OCI-LY7 (cell line): ENCODE measurements around the gene PTPRB. TPM values are rescaled to one million over a fixed set of nuclear protein-coding genes. Genes with fewer than 3 reads are reported as not detected.

Experiments used
- BruUV-seq: library from RNA; stranded (reverse); fragments of 400-500 nt; replicated peaks from 2 replicates; lab custom pipeline; 2021; lab: Mats Ljungman, UMichigan
- CTCF ChIA-PET: fragments of 300-600 bp; sonication (Branson Sonifier 250); formaldehyde crosslinking; loops from one replicate; lab custom pipeline; 2022; ENCODE audit warnings: antibody characterized with exemption; ENCODE audit not compliant: unreplicated experiment; lab: Charles Lee
- POLR2A ChIA-PET: fragments of 300-600 bp; sonication (Branson Sonifier 250); formaldehyde crosslinking; loops from one replicate; lab custom pipeline; 2022; ENCODE audit warnings: antibody characterized with exemption; lab: Charles Lee
- DNase-seq: peaks from one replicate; pipeline ENCODE4 v3.0.0-alpha.2; 2015; ENCODE audit warnings: low spot score
- H2AFZ ChIP-seq: fragments of 200-600 bp; sonication (generic), shearing (Covaris generic); 2 replicates; pipeline ENCODE4 v1.6.1; 2014; ENCODE audit warnings: mild to moderate bottlenecking, antibody characterized with exemption, low read length, moderate library complexity
- H3K27ac ChIP-seq: fragments of 200-600 bp; sonication (generic); 2 replicates; pipeline ENCODE4 v1.5.1; 2014; ENCODE audit warnings: mixed run types, low read depth, mild to moderate bottlenecking, moderate library complexity, low read length, inconsistent platforms; ENCODE audit not compliant: poor library complexity, severe bottlenecking
- H3K36me3 ChIP-seq: fragments of 200-600 bp; sonication (generic); 2 replicates; pipeline ENCODE4 v1.6.1; 2014; ENCODE audit warnings: mild to moderate bottlenecking, antibody characterized with exemption, low read length, moderate library complexity, mixed read lengths; ENCODE audit not compliant: insufficient read depth
- H3K4me1 ChIP-seq: fragments of 200-600 bp; sonication (generic); 2 replicates; pipeline ENCODE4 v1.5.1; 2014; ENCODE audit warnings: mild to moderate bottlenecking, low read length; ENCODE audit not compliant: insufficient read depth, poor library complexity, severe bottlenecking
- H3K4me2 ChIP-seq: fragments of 200-600 bp; sonication (generic); 2 replicates; pipeline ENCODE4 v1.6.1; 2014; ENCODE audit warnings: mild to moderate bottlenecking, low read length
- H3K4me3 ChIP-seq: fragments of 200-600 bp; sonication (generic); 2 replicates; pipeline ENCODE4 v1.5.1; 2014; ENCODE audit warnings: mild to moderate bottlenecking, low read depth, low read length; ENCODE audit not compliant: poor library complexity, severe bottlenecking
- H3K79me2 ChIP-seq: fragments of 200-600 bp; sonication (generic); 2 replicates; pipeline ENCODE4 v1.6.1; 2016; ENCODE audit warnings: low read depth, mild to moderate bottlenecking, low read length, moderate library complexity, mixed read lengths; ENCODE audit not compliant: insufficient read depth
- H3K9me2 ChIP-seq: fragments of 200-600 bp; sonication (generic); 2 replicates; pipeline ENCODE4 v1.6.1; 2016; ENCODE audit warnings: mild to moderate bottlenecking, low read length, mixed read lengths; ENCODE audit not compliant: insufficient read depth
- H3K9me3 ChIP-seq: fragments of 200-600 bp; sonication (generic); 2 replicates; pipeline ENCODE4 v1.6.1; 2014; ENCODE audit warnings: mild to moderate bottlenecking, mixed run types, low read length, mixed read lengths
- H4K20me1 ChIP-seq: fragments of 200-600 bp; sonication (generic); 2 replicates; pipeline ENCODE4 v1.6.1; 2014; ENCODE audit warnings: mild to moderate bottlenecking, antibody characterized with exemption, low read length, moderate library complexity, mixed read lengths; ENCODE audit not compliant: insufficient read depth
- CTCF ChIP-seq: fragments of 200-600 bp; sonication (generic); conservative IDR thresholded peaks from 2 replicates; pipeline ENCODE4 v1.5.1; 2014; ENCODE audit warnings: mild to moderate bottlenecking, antibody characterized with exemption, low read length, moderate library complexity, mixed read lengths
- EZH2phosphoT487 ChIP-seq: fragments of 200-600 bp; sonication (generic); IDR thresholded peaks from 2 replicates; pipeline ENCODE4 v1.6.1; 2018; ENCODE audit warnings: low read depth, borderline replicate concordance, mild to moderate bottlenecking, mixed run types, antibody characterized with exemption, low read length, moderate library complexity, mixed read lengths
- intact Hi-C: fragments of 100-400 bp; cut with micrococcal nuclease; formaldehyde crosslinking; loops from one replicate; pipeline ENCODE4 v1.10.0; 2022; ENCODE audit not compliant: unreplicated experiment
- total RNA-seq, 2 experiments: library from RNA; depleted of rRNA in 1 of 2; stranded (reverse); fragments of >200 nt in 1 of 2; shearing (Covaris generic) in 1 of 2; gene quantifications; 2 replicates each; pipeline ENCODE4 v1.2.3, GENCODE V29; 2014 to 2022

Gene PTPRB
- total RNA-seq, 2 experiments from 2014 or later: not detected

DNA sequence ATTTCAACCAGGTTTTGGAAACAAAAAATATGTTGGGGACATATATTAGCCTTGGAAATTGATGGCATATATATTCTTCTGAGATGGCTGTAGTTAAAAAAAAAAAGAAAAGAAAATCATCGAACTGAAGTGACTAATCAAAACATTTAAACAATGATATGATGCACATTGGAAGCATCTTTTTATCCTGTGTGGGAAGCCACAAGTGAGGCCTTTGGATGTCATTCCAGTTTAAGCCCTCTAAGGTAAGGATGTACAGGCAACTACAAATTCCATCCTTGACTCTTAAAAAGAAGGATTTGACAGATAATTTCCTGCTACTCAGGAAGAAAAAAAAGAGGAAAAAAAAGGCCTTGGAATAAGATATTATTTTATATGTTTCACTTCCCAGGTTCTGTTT lies 9.6 kb upstream of the PTPRB start:
- BruUV-seq: no TSS peak
- no peaks in the 10 kb centered on the region for H3K79me2 ChIP-seq
- ChIA-PET POLR2A (interaction anchor here (0.6 kb wide), 1 partner anchor 244 kb away, joined by 3 read pairs; no protein-coding TSS in a partner anchor), CTCF (no interaction called here)
- intact Hi-C loops: no loop called here
- H3K4me2 ChIP-seq: no peak overlapping the region
- no peak overlapping the region for H2AFZ ChIP-seq
- H3K4me1 ChIP-seq: no peaks in the 10 kb centered on the region
- no peak for DNase-seq
- no peak for TF ChIP-seq CTCF
- TF ChIP-seq EZH2phosphoT487: no peak
- H3K27ac ChIP-seq: no peak overlapping the region
- no peaks in the 10 kb centered on the region for H3K36me3 ChIP-seq
- no peak overlapping the region for H3K4me3 ChIP-seq
- H4K20me1 ChIP-seq: no peaks in the 10 kb centered on the region
- no peaks in the 10 kb centered on the region for H3K9me2 ChIP-seq
- no peaks in the 10 kb centered on the region for H3K9me3 ChIP-seq

GRCh38 chr12:70645494-70646317 lies 8.5 kb upstream of the PTPRB start:
- H3K79me2 ChIP-seq: no peaks in the 10 kb centered on the region
- CTCF ChIA-PET: no interaction called here
- intact Hi-C loops: no loop called here
- no peaks in the 10 kb centered on the region for H3K9me2 ChIP-seq
- H3K4me3 ChIP-seq: no peak overlapping the region
- H3K36me3 ChIP-seq: no peaks in the 10 kb centered on the region
- H2AFZ ChIP-seq: no peak overlapping the region
- H3K4me2 ChIP-seq: no peak overlapping the region
- DNase-seq: no peak
- H3K4me1 ChIP-seq: no peaks in the 10 kb centered on the region
- TF ChIP-seq CTCF: no peak
- TF ChIP-seq EZH2phosphoT487: no peak
- POLR2A ChIA-PET: no interaction called here
- no peaks in the 10 kb centered on the region for H3K9me3 ChIP-seq
- H3K27ac ChIP-seq: no peak overlapping the region
- H4K20me1 ChIP-seq: no peaks in the 10 kb centered on the region
- BruUV-seq: no TSS peak

DNA sequence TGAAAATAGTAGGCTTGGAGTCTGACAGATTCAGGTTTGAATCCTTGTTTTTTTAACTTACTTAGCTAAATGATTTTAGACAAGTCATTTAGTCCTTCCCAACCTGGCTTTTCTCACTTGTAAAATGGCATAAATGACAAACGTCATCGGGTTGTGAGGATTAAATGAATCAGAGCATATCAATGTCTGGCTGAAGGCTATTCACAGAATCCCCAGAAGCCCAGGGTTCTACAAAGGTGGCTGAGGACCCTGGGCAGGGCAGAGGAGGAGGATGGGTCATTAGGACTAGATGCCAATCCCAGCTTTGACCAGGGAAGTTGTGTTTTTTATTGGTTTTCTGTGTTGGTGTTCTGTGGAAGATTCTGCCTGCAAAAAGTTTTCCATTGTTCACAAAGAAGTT lies 7.6 kb upstream of the PTPRB start:
- Histone ChIP-seq H3K27ac (no peak overlapping the region), H3K36me3 (no peaks in the 10 kb centered on the region), H3K9me2 (no peaks in the 10 kb centered on the region), H2AFZ (no peak overlapping the region), H3K4me2 (no peak overlapping the region), H4K20me1 (no peaks in the 10 kb centered on the region), H3K4me3 (no peak overlapping the region), H3K9me3 (no peaks in the 10 kb centered on the region), H3K4me1 (no peaks in the 10 kb centered on the region), H3K79me2 (no peaks in the 10 kb centered on the region)
- ChIA-PET POLR2A (interaction anchor here (0.7 kb wide), 1 partner anchor 607 kb away, joined by 3 read pairs; no protein-coding TSS in a partner anchor), CTCF (no interaction called here)
- TF ChIP-seq EZH2phosphoT487 (no peak), CTCF (no peak)
- DNase-seq: no peak
- no TSS peak for BruUV-seq
- intact Hi-C loops: no loop called here
